ENCODE results near the gene TRIM31. TPM values are rescaled to one million over a fixed set of nuclear protein-coding genes. Genes with fewer than 3 reads are reported as not detected.

TRIM31 gene
- total and polyA plus RNA-seq, 2 of the 4 experiments (the other 2 are of a cell fraction): not detected

DNA sequence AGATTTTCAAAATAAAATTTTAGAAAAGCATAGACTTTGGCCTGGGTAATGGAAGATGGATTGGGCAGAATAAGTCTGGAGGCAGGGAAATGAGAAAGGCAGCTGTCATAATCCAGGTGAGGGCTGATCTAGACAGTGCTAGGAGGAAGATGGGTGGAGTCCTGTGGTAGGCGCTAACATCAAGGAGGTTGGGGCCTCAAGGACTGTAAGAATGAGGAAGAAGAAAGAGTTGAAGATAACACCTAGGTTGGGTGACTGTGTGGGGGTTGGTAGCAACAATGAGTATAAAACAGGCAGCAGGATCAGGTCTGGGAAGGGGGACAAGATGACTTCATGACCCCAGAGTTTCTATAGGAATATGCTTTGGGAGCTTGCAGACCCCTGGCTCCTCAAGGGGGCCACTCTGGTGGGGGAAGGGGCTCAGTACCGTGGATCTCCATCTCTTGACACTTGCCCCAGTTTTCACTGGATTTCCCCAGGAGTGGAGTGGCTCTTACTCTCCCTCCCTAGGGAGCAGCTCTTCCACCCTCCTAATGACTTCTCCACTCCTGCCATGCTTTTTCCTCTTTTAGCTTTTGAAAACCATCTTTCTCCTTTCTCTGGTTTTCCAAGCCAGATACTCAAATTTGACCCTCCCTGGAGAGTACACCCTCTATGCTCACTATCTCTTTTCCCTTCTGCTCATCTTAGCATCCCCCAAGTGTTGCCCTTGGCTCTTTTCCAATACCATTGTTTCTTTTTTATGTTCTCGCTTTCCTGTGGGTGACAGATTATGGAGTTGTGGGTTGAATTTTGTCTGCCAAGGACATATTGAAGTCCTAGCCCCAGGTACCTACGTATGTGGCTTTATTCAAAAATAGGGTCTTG lies 14.8 kb downstream of the TRIM31 start:
- Histone ChIP-seq H3K9me1 (ENCODE audit: insufficient read depth, low read length) (no peaks in the 10 kb centered on the region; the same call in 1 of the 2 replicates), H3K27ac (ENCODE audit: insufficient read depth, low read length) (no peak overlapping the region), H2AFZ (replicated peaks; ENCODE audit: low read length, poor library complexity) (no peak overlapping the region), H3K9ac (ENCODE audit: low read depth, low read length) (no peak overlapping the region), H3K18ac (ENCODE audit: low read depth, low read length) (no peak overlapping the region), H3K23ac (ENCODE audit: low read depth, low read length) (no peak overlapping the region), H2BK5ac (ENCODE audit: low read depth, low read length, poor library complexity, severe bottlenecking) (no peak overlapping the region), H3K36me3 (ENCODE audit: control insufficient read depth, insufficient read depth, low read length) (no peaks in the 10 kb centered on the region), H3K4me3 (ENCODE audit: insufficient read depth, low read depth, low read length) (no peak overlapping the region), H3K79me1 (ENCODE audit: low read depth in 1 of 2, low read length in 2 of 2) (no peaks in the 10 kb centered on the region), H4K20me1 (ENCODE audit: insufficient read depth, low read length) (no peaks in the 10 kb centered on the region), H2BK20ac (ENCODE audit: low read depth, low read length) (no peak overlapping the region), H3K9me3 (ENCODE audit: control insufficient read depth, insufficient read depth, low read length) (peaks cover 2% of the 10 kb centered on the region; the same call in 1 of the 2 replicates), H3K14ac (replicated peaks; ENCODE audit: low read depth, low read length) (no peak overlapping the region), H3K4me1 (ENCODE audit: control insufficient read depth, insufficient read depth, low read length) (peaks cover 5% of the 10 kb centered on the region), H3K4ac (ENCODE audit: low read depth, low read length) (no peak overlapping the region), H2AK5ac (ENCODE audit: low read depth, low read length) (no peak overlapping the region), H2BK120ac (ENCODE audit: low read depth, low read length) (no peak overlapping the region), H3K4me2 (ENCODE audit: low read depth, low read length) (no peak overlapping the region), H2AK9ac (replicated peaks; ENCODE audit: low read depth, low read length, poor library complexity) (no peak overlapping the region), H3K56ac (ENCODE audit: extremely low read depth, insufficient read depth, low read length) (no peak overlapping the region), H2BK15ac (ENCODE audit: low read depth, low read length) (no peak overlapping the region), H4K5ac (ENCODE audit: low read depth, low read length) (no peak overlapping the region), H3K27me3 (ENCODE audit: control insufficient read depth, insufficient read depth, low read length) (peaks cover 59% of the 10 kb centered on the region), H4K8ac (ENCODE audit: low read depth in 2 of 2, low read length in 2 of 2) (no peak overlapping the region), H4K91ac (ENCODE audit: insufficient read depth, low read depth, low read length) (no peak overlapping the region)
- TF ChIP-seq RFX5 (IDR thresholded peaks at IDR 0.05; ENCODE audit: low read depth, low read length) (no peak), NFE2L2 (IDR thresholded peaks at IDR 0.05; ENCODE audit: low read depth, low read length) (no peak), CEBPB (IDR thresholded peaks at IDR 0.05; ENCODE audit: low read depth, low read length) (no peak), SMC3 (IDR thresholded peaks at IDR 0.05; ENCODE audit: low read depth, low read length) (no peak), BHLHE40 (IDR thresholded peaks at IDR 0.05; ENCODE audit: low read depth, low read length) (no peak)
- TF ChIP-seq, protein P1, sequence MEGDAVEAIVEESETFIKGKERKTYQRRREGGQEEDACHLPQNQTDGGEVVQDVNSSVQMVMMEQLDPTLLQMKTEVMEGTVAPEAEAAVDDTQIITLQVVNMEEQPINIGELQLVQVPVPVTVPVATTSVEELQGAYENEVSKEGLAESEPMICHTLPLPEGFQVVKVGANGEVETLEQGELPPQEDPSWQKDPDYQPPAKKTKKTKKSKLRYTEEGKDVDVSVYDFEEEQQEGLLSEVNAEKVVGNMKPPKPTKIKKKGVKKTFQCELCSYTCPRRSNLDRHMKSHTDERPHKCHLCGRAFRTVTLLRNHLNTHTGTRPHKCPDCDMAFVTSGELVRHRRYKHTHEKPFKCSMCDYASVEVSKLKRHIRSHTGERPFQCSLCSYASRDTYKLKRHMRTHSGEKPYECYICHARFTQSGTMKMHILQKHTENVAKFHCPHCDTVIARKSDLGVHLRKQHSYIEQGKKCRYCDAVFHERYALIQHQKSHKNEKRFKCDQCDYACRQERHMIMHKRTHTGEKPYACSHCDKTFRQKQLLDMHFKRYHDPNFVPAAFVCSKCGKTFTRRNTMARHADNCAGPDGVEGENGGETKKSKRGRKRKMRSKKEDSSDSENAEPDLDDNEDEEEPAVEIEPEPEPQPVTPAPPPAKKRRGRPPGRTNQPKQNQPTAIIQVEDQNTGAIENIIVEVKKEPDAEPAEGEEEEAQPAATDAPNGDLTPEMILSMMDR (conservative IDR thresholded peaks at IDR 0.05; ENCODE audit: low read depth, low read length): no peak
- intact Hi-C loops (cut with micrococcal nuclease): no loop called here
- CTCF ChIA-PET: no interaction called here
- no peak for ATAC-seq (ENCODE audit: low read depth)
- BruUV-seq (replicated peaks): no TSS peak
- WGBS, 2 experiments (ENCODE audit: extremely low coverage in 2 of 2, insufficient read length in 1 of 2): 100% methylated on average over 1 of the region's 4 CpGs; no CpG with 5 or more reads in 1 of the 2 experiments
- POLR2A ChIA-PET (ENCODE audit: unreplicated experiment): no interaction called here
- no peak for DNase-seq
- dilution Hi-C loops (cut with HindIII; ENCODE audit: low sequenced_read_pairs, unreplicated experiment): no loop called here
- in situ Hi-C loops (cut with MboI; ENCODE audit: low sequenced_read_pairs): no loop called here
